Measurements from ENCODE around the gene CRIP2. TPM values are rescaled to one million over a fixed set of nuclear protein-coding genes. Genes with fewer than 3 reads are reported as not detected.

Gene CRIP2
- total and polyA plus RNA-seq, 10 of the 15 experiments (the other 5 are each of a cell fraction or from before 2014, with no cell fraction given), result 0.04 to 0.62 (median 0.37) TPM; not detected in 5

DNA sequence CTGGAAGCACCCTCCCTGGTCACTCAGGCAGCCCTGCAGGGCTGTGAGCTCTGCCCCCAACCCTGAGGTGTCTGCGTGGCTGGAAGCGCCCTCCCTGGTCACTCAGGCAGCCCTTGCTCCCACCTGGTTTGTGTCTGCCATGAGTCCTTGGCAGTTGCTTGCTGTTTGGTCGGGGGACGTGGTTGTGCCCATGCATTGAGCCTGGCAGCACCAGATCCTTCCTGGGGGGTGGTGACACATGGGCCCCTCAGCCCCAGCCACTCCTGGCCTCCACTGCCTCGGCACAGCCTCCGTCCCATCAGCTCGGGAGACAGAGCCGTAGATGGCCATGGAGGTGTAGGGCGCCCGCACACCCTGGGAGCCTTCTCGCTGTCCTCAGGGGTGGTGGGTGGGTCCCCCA is 35.4 kb upstream of the CRIP2 start:
- H3K27me3 ChIP-seq (replicated peaks in 1 of 2; ENCODE audit: control insufficient read depth in 2 of 2, insufficient read depth in 2 of 2, low read length in 1 of 2), result no peaks in the 10 kb centered on the region
- H4K20me1 ChIP-seq (ENCODE audit: control insufficient read depth, insufficient read depth), result no peaks in the 10 kb centered on the region
- H3K27ac ChIP-seq (ENCODE audit: control insufficient read depth, insufficient read depth), result no peak overlapping the region
- DNase-seq (ENCODE audit: low read depth, low spot score) (no peak), ATAC-seq (no peak), FAIRE-seq (no peak)
- H3K4me1 ChIP-seq (ENCODE audit: control insufficient read depth, insufficient read depth, low read length), result no peaks in the 10 kb centered on the region; the same call in 1 of the 2 replicates
- RAD21 ChIA-PET (ENCODE audit: unreplicated experiment), result no interaction called here
- no peak for TF ChIP-seq EGR1 (IDR thresholded peaks at IDR 0.05; ENCODE audit: borderline replicate concordance in 1 of 2, low read depth in 2 of 2, low read length in 2 of 2)
- TF ChIP-seq ATF7 (IDR thresholded peaks at IDR 0.05; ENCODE audit: low read depth), result no peak
- TF ChIP-seq SRF (IDR thresholded peaks at IDR 0.05; ENCODE audit: low read depth in 2 of 2, low read length in 2 of 2), result no peak
- TF ChIP-seq LARP7 (IDR thresholded peaks at IDR 0.05), result no peak
- TF ChIP-seq, protein P1, sequence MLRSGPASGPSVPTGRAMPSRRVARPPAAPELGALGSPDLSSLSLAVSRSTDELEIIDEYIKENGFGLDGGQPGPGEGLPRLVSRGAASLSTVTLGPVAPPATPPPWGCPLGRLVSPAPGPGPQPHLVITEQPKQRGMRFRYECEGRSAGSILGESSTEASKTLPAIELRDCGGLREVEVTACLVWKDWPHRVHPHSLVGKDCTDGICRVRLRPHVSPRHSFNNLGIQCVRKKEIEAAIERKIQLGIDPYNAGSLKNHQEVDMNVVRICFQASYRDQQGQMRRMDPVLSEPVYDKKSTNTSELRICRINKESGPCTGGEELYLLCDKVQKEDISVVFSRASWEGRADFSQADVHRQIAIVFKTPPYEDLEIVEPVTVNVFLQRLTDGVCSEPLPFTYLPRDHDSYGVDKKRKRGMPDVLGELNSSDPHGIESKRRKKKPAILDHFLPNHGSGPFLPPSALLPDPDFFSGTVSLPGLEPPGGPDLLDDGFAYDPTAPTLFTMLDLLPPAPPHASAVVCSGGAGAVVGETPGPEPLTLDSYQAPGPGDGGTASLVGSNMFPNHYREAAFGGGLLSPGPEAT (IDR thresholded peaks at IDR 0.05; ENCODE audit: low read depth), result no peak
- TF ChIP-seq, protein P2, sequence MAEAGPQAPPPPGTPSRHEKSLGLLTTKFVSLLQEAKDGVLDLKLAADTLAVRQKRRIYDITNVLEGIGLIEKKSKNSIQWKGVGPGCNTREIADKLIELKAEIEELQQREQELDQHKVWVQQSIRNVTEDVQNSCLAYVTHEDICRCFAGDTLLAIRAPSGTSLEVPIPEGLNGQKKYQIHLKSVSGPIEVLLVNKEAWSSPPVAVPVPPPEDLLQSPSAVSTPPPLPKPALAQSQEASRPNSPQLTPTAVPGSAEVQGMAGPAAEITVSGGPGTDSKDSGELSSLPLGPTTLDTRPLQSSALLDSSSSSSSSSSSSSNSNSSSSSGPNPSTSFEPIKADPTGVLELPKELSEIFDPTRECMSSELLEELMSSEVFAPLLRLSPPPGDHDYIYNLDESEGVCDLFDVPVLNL (IDR thresholded peaks at IDR 0.05; ENCODE audit: low read depth, low read length), result no peak
- no peak for TF ChIP-seq TARDBP (IDR thresholded peaks at IDR 0.05; ENCODE audit: borderline replicate concordance)
- no peak for TF ChIP-seq PML (IDR thresholded peaks at IDR 0.05; ENCODE audit: low read length)
- TF ChIP-seq MEF2B (IDR thresholded peaks at IDR 0.05; ENCODE audit: partially characterized antibody, poor library complexity, severe bottlenecking), result no peak
- TF ChIP-seq FOS (IDR thresholded peaks at IDR 0.05; ENCODE audit: borderline replicate concordance, extremely low read depth, insufficient read length), result no peak
- TF ChIP-seq MTA3 (IDR thresholded peaks at IDR 0.05; ENCODE audit: borderline replicate concordance, low read length), result no peak
- TF ChIP-seq SPI1 (IDR thresholded peaks at IDR 0.05; ENCODE audit: borderline replicate concordance, insufficient read depth, low read depth, low read length), result no peak
- TF ChIP-seq RBBP5 (conservative IDR thresholded peaks at IDR 0.05), result no peak
- no peak for TF ChIP-seq DPF2 (IDR thresholded peaks at IDR 0.05)
- TF ChIP-seq NBN (IDR thresholded peaks at IDR 0.05), result no peak
- TF ChIP-seq, protein P3, sequence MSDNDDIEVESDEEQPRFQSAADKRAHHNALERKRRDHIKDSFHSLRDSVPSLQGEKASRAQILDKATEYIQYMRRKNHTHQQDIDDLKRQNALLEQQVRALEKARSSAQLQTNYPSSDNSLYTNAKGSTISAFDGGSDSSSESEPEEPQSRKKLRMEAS (IDR thresholded peaks at IDR 0.05; ENCODE audit: low read depth, low read length), result no peak
- H2AFZ ChIP-seq (ENCODE audit: control insufficient read depth, low read depth, low read length), result no peak overlapping the region
- in situ Hi-C loops (cut with MboI), result no loop called here
- intact Hi-C loops (cut with micrococcal nuclease; ENCODE audit: unreplicated experiment), result no loop called here
- WGBS (ENCODE audit: insufficient coverage, insufficient replicate concordance, low lambda C conversion rate, missing lambda C conversion rate), result 94% methylated on average over 9 of the region's 11 CpGs
- peaks cover 0 to 15% of the 10 kb centered on the region in 2 experiments; a peak in 3 of 4 replicates for H3K36me3 ChIP-seq (ENCODE audit: control insufficient read depth in 2 of 2, insufficient read depth in 2 of 2, low read length in 1 of 2)
- H3K4me3 ChIP-seq, result no peak overlapping the region
- H3K79me2 ChIP-seq (ENCODE audit: control insufficient read depth, insufficient read depth, low read length), result peaks cover 28% of the 10 kb centered on the region
- CTCF ChIA-PET, result no interaction called here
- no TSS peak for BruUV-seq (replicated peaks)
- POLR2A ChIA-PET, result no interaction called here
- no peak overlapping the region for H3K4me2 ChIP-seq (ENCODE audit: control insufficient read depth, insufficient read depth)
- SMC1A ChIA-PET (ENCODE audit: uncharacterized antibody, unreplicated experiment), result no interaction called here
- H3K9me3 ChIP-seq (replicated peaks; ENCODE audit: control insufficient read depth, insufficient read depth, low read length), result no peaks in the 10 kb centered on the region
- H3K9ac ChIP-seq (ENCODE audit: control insufficient read depth, insufficient read depth, low read length), result no peak overlapping the region
